Lower leg skin (tissue), 3 donors: ENCODE measurements around the gene C4BPA.

Source experiments
- CTCF ChIP-seq, 3 donors: fragments of 450-650 bp; IDR thresholded peaks; one replicate each; pipeline ENCODE4 v1.5.1; 2016; ENCODE audit warnings: antibody characterized with exemption in 3 of 3, mild to moderate bottlenecking in 3 of 3, moderate library complexity in 2 of 3
- POLR2A ChIP-seq, 2 donors: fragments of 450-650 bp; IDR thresholded peaks; one replicate each; pipeline ENCODE4 v1.6.1; 2016 to 2017; ENCODE audit warnings: antibody characterized with exemption in 2 of 2, mild to moderate bottlenecking in 1 of 2, moderate library complexity in 1 of 2

- no peak for TF ChIP-seq POLR2A (IDR thresholded peaks at IDR 0.05)
- TF ChIP-seq CTCF (IDR thresholded peaks at IDR 0.05), result no peak
These were observed 44.9 kb upstream of the C4BPA start for GRCh38 chr1:207058878-207059867.
